ENCODE measurements around the gene STAT3.
"Not testable (repeated sequence)": the region's sequence is repeated elsewhere in the genome, so short reads cannot be mapped to it uniquely, and the experiment has no call there.

The STAT3 gene

DNA sequence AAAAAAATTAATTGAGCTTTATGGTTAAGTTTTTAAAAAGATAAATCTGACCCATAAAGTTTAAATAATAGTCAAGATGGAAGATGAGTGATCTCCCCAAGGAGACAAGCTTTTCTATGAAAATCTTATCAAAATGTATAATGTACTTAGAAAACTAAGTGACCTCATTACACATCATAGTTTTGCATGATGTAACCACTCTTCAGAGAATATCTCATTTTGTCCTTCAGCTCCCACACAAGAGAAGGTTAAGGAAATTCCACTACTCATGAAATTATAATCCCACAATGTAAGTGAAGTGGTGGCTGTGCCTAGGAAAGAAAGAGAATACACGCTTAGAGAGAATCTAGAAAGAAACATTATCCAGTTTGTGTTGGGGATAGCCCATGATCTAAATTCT lies 14.3 kb downstream of the STAT3 start:
- H2AFZ ChIP-seq (ENCODE audit: low read depth, low read length), result no peak overlapping the region
- DNase-seq (no peak), ATAC-seq (ENCODE audit: insufficient read depth, low read depth) (no peak)
- peaks cover 10% of the 10 kb centered on the region for H3K4me1 ChIP-seq (ENCODE audit: insufficient read depth, low read length)
- H3K36me3 ChIP-seq (ENCODE audit: insufficient read depth, low read length), result no peaks in the 10 kb centered on the region
- H4K20me1 ChIP-seq (ENCODE audit: insufficient read depth, low read length), result no peaks in the 10 kb centered on the region
- no peak overlapping the region for H3K9ac ChIP-seq (ENCODE audit: low read depth, low read length)
- H3K9me3 ChIP-seq (ENCODE audit: insufficient read depth, low read length, severe bottlenecking), result no peaks in the 10 kb centered on the region
- H3K79me2 ChIP-seq (ENCODE audit: insufficient read depth, low read length), result peaks cover 3% of the 10 kb centered on the region
- H3K4me2 ChIP-seq (ENCODE audit: insufficient read depth, low read length), result no peak overlapping the region
- H3K27me3 ChIP-seq (ENCODE audit: insufficient read depth, low read length, poor library complexity), result no peaks in the 10 kb centered on the region
- TF ChIP-seq, protein P1, sequence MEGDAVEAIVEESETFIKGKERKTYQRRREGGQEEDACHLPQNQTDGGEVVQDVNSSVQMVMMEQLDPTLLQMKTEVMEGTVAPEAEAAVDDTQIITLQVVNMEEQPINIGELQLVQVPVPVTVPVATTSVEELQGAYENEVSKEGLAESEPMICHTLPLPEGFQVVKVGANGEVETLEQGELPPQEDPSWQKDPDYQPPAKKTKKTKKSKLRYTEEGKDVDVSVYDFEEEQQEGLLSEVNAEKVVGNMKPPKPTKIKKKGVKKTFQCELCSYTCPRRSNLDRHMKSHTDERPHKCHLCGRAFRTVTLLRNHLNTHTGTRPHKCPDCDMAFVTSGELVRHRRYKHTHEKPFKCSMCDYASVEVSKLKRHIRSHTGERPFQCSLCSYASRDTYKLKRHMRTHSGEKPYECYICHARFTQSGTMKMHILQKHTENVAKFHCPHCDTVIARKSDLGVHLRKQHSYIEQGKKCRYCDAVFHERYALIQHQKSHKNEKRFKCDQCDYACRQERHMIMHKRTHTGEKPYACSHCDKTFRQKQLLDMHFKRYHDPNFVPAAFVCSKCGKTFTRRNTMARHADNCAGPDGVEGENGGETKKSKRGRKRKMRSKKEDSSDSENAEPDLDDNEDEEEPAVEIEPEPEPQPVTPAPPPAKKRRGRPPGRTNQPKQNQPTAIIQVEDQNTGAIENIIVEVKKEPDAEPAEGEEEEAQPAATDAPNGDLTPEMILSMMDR (IDR thresholded peaks at IDR 0.05; ENCODE audit: borderline replicate concordance, extremely low read depth, low read length, poor library complexity, severe bottlenecking), result no peak
- no peak for TF ChIP-seq EZH2 (IDR thresholded peaks at IDR 0.05; ENCODE audit: borderline replicate concordance, low read depth, low read length, severe bottlenecking)
- H3K27ac ChIP-seq (ENCODE audit: low read length), result no peak overlapping the region
- H3K4me3 ChIP-seq (ENCODE audit: low read depth in 1 of 2, low read length in 2 of 2), result no peak overlapping the region

- no peak overlapping the region for H3K4me3 ChIP-seq (ENCODE audit: low read depth in 1 of 2, low read length in 2 of 2)
- no peaks in the 10 kb centered on the region; the same call in 1 of the 2 replicates for H4K20me1 ChIP-seq (ENCODE audit: insufficient read depth, low read length)
- no peak for ATAC-seq (ENCODE audit: insufficient read depth, low read depth)
- H3K9ac ChIP-seq (ENCODE audit: low read depth, low read length), result no peak overlapping the region
- no peaks in the 10 kb centered on the region for H3K9me3 ChIP-seq (ENCODE audit: insufficient read depth, low read length, severe bottlenecking)
- H2AFZ ChIP-seq (ENCODE audit: low read depth, low read length), result no peak overlapping the region
- TF ChIP-seq EZH2 (IDR thresholded peaks at IDR 0.05; ENCODE audit: borderline replicate concordance, low read depth, low read length, severe bottlenecking), result no peak
- TF ChIP-seq, protein P1 (IDR thresholded peaks at IDR 0.05; ENCODE audit: borderline replicate concordance, extremely low read depth, low read length, poor library complexity, severe bottlenecking), result no peak
- H3K4me1 ChIP-seq (ENCODE audit: insufficient read depth, low read length), result no peaks in the 10 kb centered on the region
- H3K27ac ChIP-seq (ENCODE audit: low read length), result no peak overlapping the region
- no peaks in the 10 kb centered on the region for H3K27me3 ChIP-seq (ENCODE audit: insufficient read depth, low read length, poor library complexity)
- H3K79me2 ChIP-seq (ENCODE audit: insufficient read depth, low read length), result no peaks in the 10 kb centered on the region; the same call in 1 of the 2 replicates
- no peak for DNase-seq
- no peaks in the 10 kb centered on the region for H3K36me3 ChIP-seq (ENCODE audit: insufficient read depth, low read length)
- H3K4me2 ChIP-seq (ENCODE audit: insufficient read depth, low read length), result no peak overlapping the region
Measured at GRCh38 chr17:42372142-42372541, 16.1 kb downstream of the STAT3 start.

DNA sequence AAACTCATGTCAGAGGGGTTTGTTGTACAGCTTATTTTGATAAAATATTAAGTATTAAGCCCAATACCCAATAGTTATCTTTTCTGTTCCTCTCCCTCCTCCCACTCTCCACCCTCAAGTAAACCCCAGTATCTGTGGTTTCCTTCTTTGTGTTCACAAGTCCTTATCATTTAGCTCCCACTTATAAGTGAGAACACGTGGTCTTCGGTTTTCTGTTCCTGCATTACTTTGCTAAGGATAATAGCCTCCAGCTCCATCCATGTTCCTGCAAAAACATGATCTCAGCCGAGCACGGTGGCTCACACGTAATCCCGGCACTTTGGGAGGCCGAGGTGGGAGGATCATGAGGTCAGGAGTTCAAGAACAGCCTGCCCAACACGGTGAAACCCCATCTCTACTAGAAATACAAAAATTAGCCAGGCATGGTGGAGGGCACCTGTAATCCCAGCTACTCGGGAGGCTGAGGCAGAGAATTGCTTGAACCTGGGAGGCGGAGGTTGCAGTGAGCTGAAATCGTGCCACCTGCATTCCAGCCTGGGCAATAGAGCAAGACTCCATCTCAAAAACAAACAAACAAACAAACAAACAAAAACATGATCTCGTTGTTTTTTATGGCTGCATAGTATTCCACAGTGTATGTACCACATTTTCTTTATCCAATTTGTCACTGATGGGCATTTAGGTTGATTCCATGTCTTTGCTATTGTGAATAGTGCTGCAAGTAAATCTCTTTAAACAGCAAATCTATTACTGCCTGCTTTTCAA lies 19.3 kb downstream of the STAT3 start:
- H3K36me3 ChIP-seq (ENCODE audit: insufficient read depth, low read length); H2AFZ ChIP-seq (ENCODE audit: low read depth, low read length); H3K27me3 ChIP-seq (ENCODE audit: insufficient read depth, low read length, poor library complexity); H3K4me3 ChIP-seq (ENCODE audit: low read depth in 1 of 2, low read length in 2 of 2); H4K20me1 ChIP-seq (ENCODE audit: insufficient read depth, low read length); H3K9ac ChIP-seq (ENCODE audit: low read depth, low read length); H3K27ac ChIP-seq (ENCODE audit: low read length); H3K4me1 ChIP-seq (ENCODE audit: insufficient read depth, low read length); H3K79me2 ChIP-seq (ENCODE audit: insufficient read depth, low read length); DNase-seq; ATAC-seq (ENCODE audit: insufficient read depth, low read depth); H3K9me3 ChIP-seq (ENCODE audit: insufficient read depth, low read length, severe bottlenecking); H3K4me2 ChIP-seq (ENCODE audit: insufficient read depth, low read length): not testable (repeated sequence)

- H3K9me3 ChIP-seq (ENCODE audit: insufficient read depth, low read length, severe bottlenecking); H3K27ac ChIP-seq (ENCODE audit: low read length); DNase-seq; H4K20me1 ChIP-seq (ENCODE audit: insufficient read depth, low read length); ATAC-seq (ENCODE audit: insufficient read depth, low read depth); H3K4me2 ChIP-seq (ENCODE audit: insufficient read depth, low read length); H3K9ac ChIP-seq (ENCODE audit: low read depth, low read length); H3K36me3 ChIP-seq (ENCODE audit: insufficient read depth, low read length); H3K27me3 ChIP-seq (ENCODE audit: insufficient read depth, low read length, poor library complexity); H3K79me2 ChIP-seq (ENCODE audit: insufficient read depth, low read length); H2AFZ ChIP-seq (ENCODE audit: low read depth, low read length); H3K4me3 ChIP-seq (ENCODE audit: low read depth in 1 of 2, low read length in 2 of 2); H3K4me1 ChIP-seq (ENCODE audit: insufficient read depth, low read length): not testable (repeated sequence)
Measured at GRCh38 chr17:42368310-42368709, 19.9 kb downstream of the STAT3 start.

- H2AFZ ChIP-seq (ENCODE audit: low read depth, low read length); H3K79me2 ChIP-seq (ENCODE audit: insufficient read depth, low read length); H4K20me1 ChIP-seq (ENCODE audit: insufficient read depth, low read length); H3K27me3 ChIP-seq (ENCODE audit: insufficient read depth, low read length, poor library complexity); H3K4me1 ChIP-seq (ENCODE audit: insufficient read depth, low read length); H3K4me3 ChIP-seq (ENCODE audit: low read depth in 1 of 2, low read length in 2 of 2); H3K36me3 ChIP-seq (ENCODE audit: insufficient read depth, low read length); H3K27ac ChIP-seq (ENCODE audit: low read length); ATAC-seq (ENCODE audit: insufficient read depth, low read depth); H3K9ac ChIP-seq (ENCODE audit: low read depth, low read length); DNase-seq; H3K4me2 ChIP-seq (ENCODE audit: insufficient read depth, low read length); H3K9me3 ChIP-seq (ENCODE audit: insufficient read depth, low read length, severe bottlenecking): not testable (repeated sequence)
Measured at GRCh38 chr17:42366176-42367023, 21.8 kb downstream of the STAT3 start.
